Melanocyte of skin (primary cell): ENCODE results near the gene TLX2. TPM values are rescaled to one million over a fixed set of nuclear protein-coding genes. Genes with fewer than 3 reads are reported as not detected.

Experiments used
- total RNA-seq, 2 donors: library from RNA; depleted of rRNA; stranded (reverse); fragments of >200 nt; gene quantifications; 2 replicates each; pipeline ENCODE4 v1.2.3, GENCODE V29; 2012

The TLX2 gene
- total RNA-seq = not detected

GRCh38 chr2:74514368-74515270 lies at the start of gene TLX2:
TLX2 (plus strand) TSS chr2:74514450; CDS start chr2:74514807, 357 bp downstream.

GRCh38 chr2:74472086-74472944 lies 41.9 kb upstream of the TLX2 start, which contains the start of gene MRPL53:
MRPL53 (minus strand) TSS chr2:74472680; CDS start chr2:74472660, 20 bp downstream.

GRCh38 chr2:74482801-74483674 lies 31.2 kb upstream of the TLX2 start, which contains the start of the genes CCDC142 and TTC31:
CCDC142 (minus strand) TSS chr2:74482998; CDS start chr2:74482837, 161 bp downstream.
TTC31 (plus strand) TSS chr2:74483081; CDS start chr2:74483096, 15 bp downstream.

GRCh38 chr2:74499267-74499939 lies 14.8 kb upstream of the TLX2 start, which contains the start of gene LBX2:
LBX2 (minus strand) TSS chr2:74499603; CDS start chr2:74499537, 66 bp downstream.

GRCh38 chr2:74507145-74507925 lies 6.9 kb upstream of the TLX2 start, which contains the start of gene PCGF1:
PCGF1 (minus strand) TSS chr2:74507695; CDS start chr2:74507668, 27 bp downstream.

GRCh38 chr2:74525717-74526648 lies 11.7 kb downstream of the TLX2 start, which contains the start of gene DQX1:
DQX1 (minus strand) TSS chr2:74526231; CDS start chr2:74525729, 502 bp downstream.

GRCh38 chr2:74529357-74530238 lies 15.3 kb downstream of the TLX2 start, which contains the start of the genes AUP1 and HTRA2:
AUP1 (minus strand) TSS chr2:74529706; CDS start chr2:74529629, 77 bp downstream.
HTRA2 (plus strand) TSS chr2:74529933; CDS start chr2:74530007, 74 bp downstream.

GRCh38 chr2:74553892-74554819 lies 39.9 kb downstream of the TLX2 start, which contains the start of the genes DOK1 and LOXL3:
DOK1 (plus strand) TSS chr2:74554720; CDS start chr2:74554755, 35 bp downstream.
LOXL3 (minus strand) TSS chr2:74553942; CDS start chr2:74552634, 1,308 bp downstream.

Other genes with a start within 250 kb of the TLX2 start
- 1 to 10 TPM in 1 of 2 donors, under 1 TPM in 1; 1.00 to 1.4 TPM for gene SLC4A5, start 171.0 kb upstream of the TLX2 start, total RNA-seq
- 10 to 100 TPM; 88.9 to 90.5 TPM for gene DCTN1, start 134.1 kb upstream of the TLX2 start, total RNA-seq
- 1 to 10 TPM in 1 of 2 donors, under 1 TPM in 1; 1.00 to 1.7 TPM for gene C2orf81, start 92.8 kb upstream of the TLX2 start, total RNA-seq
- gene WDR54, start 92.7 kb upstream of the TLX2 start, total RNA-seq = 10 to 100 TPM; 33.0 to 40.0 TPM
- 10 to 100 TPM; 40.3 to 41.6 TPM for gene RTKN, start 72.5 kb upstream of the TLX2 start, total RNA-seq
- 1 to 10 TPM; 6.5 to 8.3 TPM for gene INO80B, start 59.4 kb upstream of the TLX2 start, total RNA-seq
- 10 to 100 TPM; 23.6 to 31.3 TPM for gene WBP1, start 56.0 kb upstream of the TLX2 start, total RNA-seq
- gene MOGS, start 49.1 kb upstream of the TLX2 start, total RNA-seq = 10 to 100 TPM; 39.9 to 42.6 TPM
- 10 to 100 TPM; 22.0 to 22.7 TPM for gene MRPL53, start 41.8 kb upstream of the TLX2 start, total RNA-seq
- gene CCDC142, start 31.5 kb upstream of the TLX2 start, total RNA-seq = 10 to 100 TPM; 22.6 to 24.1 TPM
- gene TTC31, start 31.4 kb upstream of the TLX2 start, total RNA-seq = 10 to 100 TPM; 14.1 to 16.7 TPM
- 1 to 10 TPM; 2.0 to 4.1 TPM for gene LBX2, start 14.8 kb upstream of the TLX2 start, total RNA-seq
- 10 to 100 TPM; 16.9 to 23.6 TPM for gene PCGF1, start 6.8 kb upstream of the TLX2 start, total RNA-seq
- under 1 TPM in 1 of 2 donors, not detected in 1; 0.33 TPM for gene DQX1, start 11.8 kb downstream of the TLX2 start, total RNA-seq
- 100 to 1,000 TPM; 156 to 195 TPM for gene AUP1, start 15.3 kb downstream of the TLX2 start, total RNA-seq
- 10 to 100 TPM; 33.7 to 39.0 TPM for gene HTRA2, start 15.5 kb downstream of the TLX2 start, total RNA-seq
- 1 to 10 TPM; 5.2 to 6.3 TPM for gene LOXL3, start 39.5 kb downstream of the TLX2 start, total RNA-seq
- gene DOK1, start 40.3 kb downstream of the TLX2 start, total RNA-seq = 1 to 10 TPM; 2.8 to 3.3 TPM
- not detected for gene M1AP, start 133.9 kb downstream of the TLX2 start, total RNA-seq
- gene SEMA4F, start 139.8 kb downstream of the TLX2 start, total RNA-seq = 1 to 10 TPM; 4.0 to 5.9 TPM